Ureter (tissue), 1 donor: ENCODE results near the gene FCSK. TPM values are rescaled to one million over a fixed set of nuclear protein-coding genes. Genes with fewer than 3 reads are reported as not detected.

ENCODE experiments used
- DNase-seq: peaks from one replicate; pipeline ENCODE4 v3.0.0-alpha.2; 2020; ENCODE audit warnings: low spot score
- total RNA-seq: library from RNA; stranded (reverse); gene quantifications from one replicate; pipeline ENCODE4 v1.2.4, GENCODE V29; 2023
- donor health status: DM: yes; HTN: yes; CAD: no.

FCSK gene
- total RNA-seq, 1 donor from 2014 or later, result 29.7 TPM

DNA sequence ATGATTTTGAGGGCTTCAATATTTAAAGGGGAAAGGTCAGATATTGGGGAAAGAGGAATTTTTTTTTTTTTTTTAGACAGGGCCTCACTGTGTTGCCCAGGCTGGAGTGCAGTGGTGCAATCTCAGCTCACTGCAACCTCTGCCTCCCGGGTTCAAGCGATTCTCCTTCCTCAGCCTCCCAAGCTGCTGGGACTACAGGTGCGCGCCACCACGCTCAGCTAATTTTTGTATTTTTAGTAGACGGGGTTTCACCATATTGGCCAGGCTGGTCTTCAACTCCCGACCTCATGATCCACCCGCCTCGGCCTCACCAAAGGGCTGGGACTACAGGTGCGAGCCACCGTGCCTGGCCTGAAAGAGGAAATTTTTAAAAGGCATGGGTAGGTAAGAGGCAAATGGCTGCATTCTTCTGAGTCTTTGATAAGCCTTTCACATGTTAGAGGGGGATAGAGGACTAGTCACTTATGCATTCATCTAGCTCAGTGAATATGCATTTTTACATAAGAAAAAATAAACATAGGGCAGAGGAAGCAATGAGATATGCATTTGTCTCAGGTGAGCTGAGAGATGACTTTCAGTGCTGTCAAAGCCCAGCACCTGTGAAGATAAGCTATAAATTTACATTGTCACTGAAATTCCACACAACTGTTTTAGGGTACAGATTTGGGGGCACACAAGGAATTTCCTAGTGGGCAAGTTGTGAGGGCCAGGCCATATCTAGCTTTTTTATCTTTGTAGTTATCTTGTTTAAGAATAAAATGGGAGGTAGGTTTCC is 1.1 kb upstream of the FCSK start:
- no peak for DNase-seq

DNA sequence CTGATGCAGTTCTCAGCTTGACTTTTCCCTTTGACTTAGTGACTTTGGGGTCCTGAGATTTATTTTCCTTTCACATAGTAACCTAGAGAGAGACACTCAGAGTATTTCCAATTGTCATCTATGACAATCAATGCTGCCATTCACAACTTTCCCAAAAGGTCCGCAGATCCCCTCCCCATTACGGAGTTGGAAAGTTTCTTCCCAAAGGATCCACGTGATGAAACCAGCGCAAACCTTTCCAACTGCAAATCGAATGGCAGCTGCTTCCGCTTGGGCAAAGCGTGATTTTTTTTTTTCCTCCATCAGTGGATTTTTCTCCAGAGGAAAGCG is 538 bp upstream of the FCSK start:
- no peak for DNase-seq

DNA sequence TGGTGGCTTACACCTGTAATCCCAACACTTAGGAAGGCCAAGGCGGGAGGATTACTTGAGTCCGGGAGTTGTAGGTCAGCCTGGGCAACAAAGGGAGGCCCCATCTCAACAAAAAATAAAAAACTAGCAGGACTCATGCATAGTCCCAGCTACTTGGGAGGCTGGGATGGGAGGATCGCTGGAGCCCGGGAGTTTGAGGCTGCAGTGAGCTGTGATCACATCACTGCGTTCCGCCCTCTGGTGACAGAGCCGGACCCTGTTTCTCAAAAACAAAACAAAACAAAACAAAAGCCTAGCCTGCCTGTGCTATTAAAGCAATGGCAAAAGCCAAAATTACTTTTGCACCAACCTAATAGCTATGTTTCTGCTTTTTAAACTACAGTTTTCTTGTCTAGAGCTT is 1.5 kb downstream of the FCSK start:
- no peak for DNase-seq

DNA sequence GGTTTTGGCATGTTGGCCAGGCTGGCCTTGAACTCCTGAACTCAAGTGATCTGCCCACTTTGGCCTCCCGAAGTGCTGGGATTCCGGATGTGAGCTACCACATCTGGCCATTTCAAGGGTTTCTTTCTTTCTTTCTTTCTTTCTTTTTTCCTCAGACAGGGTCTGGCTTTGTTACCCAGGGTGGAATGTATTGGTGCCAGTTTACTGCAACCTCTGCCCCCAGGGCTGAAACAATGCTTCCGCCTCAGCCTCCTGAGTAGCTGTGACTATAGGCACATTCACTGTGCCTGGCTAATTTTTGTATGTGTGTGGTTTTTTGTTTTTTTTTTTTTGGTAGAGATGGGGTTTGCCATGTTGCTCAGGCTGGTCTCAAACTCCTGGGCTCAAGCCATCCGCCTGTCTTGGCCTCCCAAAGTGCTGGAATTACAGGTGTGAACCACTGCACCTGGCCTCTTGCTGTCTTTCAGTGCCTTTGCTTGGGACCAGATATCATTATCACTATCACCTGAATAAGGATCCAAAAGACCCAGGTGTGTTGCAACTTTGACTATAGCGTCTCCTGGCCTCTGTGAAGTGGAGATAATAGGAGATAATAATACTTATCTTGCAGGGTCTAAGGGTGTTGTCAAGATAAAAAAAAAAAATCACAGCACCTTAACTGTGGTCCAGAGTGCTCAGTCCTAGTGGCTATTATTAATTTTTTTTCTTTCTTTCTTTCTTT is 3.2 kb downstream of the FCSK start:
- DNase-seq, result no peak

DNA sequence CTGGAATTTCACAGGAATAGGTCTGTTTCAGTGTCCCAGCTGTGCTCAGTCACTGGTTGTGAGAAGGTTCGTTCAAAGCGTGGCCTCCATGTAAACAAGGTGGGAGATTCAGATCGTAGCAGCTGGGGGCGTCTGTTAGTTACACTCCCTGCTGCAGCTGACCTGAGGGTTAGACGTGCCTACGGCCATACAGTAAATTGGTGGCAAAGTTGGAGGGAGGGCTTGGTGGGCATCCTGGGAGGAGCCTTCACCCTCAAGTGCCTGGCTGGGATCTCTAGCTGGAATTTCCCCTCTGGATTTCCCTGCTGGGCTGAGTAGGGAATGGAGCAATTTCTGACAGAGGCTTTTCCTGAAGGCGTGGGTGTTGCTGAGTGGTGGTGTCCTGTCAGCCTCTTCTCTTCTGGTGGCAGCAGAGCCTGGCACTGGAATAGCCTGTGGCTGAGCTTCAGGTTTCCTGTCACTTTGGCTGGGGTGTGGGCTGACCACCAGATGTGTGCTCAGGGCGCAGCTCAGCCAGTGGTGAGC is 6.4 kb downstream of the FCSK start:
- DNase-seq, result no peak

DNA sequence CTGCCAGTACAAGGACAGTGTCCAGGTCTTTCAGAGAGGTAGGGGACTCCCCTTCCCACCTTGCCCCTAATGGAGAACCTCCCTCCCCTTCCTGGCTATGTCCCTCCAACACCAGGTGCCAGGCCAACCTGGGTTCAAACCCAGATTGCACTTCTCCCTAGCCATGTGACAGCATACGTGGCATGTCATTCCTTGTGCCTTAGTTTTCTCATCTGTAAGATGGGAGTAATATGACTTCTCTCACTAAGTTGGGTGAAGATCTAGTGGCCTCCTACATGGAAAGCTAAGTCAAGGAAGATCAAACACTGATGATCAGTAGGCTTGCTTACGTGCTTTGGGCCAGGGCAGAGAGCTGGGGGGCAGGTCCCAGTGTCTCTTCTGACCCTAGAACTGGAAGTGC is 8.8 kb downstream of the FCSK start:
- DNase-seq, result no peak

DNA sequence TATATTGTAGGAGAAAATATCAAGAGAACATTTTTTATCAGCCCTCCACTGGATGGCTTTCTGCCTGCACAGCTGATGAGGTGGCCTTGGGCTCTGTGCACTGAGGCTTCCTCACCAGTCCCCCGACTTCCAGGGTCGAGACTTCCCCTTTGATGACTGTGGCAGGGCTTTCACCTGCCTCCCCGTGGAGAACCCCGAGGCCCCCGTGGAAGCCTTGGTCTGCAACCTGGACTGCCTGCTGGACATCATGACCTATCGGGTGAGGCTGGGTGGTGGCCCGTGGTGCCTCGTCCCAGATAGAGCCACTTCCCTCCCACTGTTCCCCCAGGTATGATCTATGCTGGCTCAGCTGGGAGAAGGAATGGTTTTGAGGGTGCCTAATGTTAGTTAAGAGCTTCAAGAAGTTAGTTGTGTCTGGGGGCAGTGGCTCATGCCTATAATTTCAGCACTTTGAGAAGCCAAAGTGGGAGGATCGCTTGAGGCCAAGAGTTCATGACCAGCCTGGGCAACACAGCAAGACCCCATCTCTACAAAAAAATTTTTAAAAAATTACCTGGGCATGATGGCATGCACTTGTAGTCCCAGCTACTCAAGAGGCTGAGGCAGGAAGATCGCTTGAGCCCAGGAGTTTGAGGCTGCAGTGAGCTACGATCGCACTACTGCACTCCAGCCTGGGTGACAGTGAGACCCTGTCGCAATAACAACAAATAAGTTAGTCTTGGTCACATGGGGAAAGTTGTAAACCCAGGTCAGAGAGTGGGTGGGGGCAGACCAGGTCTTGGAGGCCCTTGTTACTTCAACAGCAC is 11.8 kb downstream of the FCSK start:
- no peak for DNase-seq

DNA sequence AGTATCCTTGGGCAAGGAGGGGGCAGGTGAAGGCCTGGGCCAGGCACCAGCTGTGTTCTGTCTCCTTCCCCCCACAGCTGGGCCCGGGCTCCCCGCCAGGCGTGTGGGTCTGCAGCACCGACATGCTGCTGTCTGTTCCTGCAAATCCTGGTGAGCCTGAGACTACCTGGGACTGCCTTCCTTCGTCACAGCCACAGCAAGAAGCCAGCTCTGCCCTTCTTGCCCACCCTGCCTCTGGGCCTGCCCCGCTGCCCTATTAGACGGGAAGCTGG is 12.3 kb downstream of the FCSK start:
- no peak for DNase-seq

DNA sequence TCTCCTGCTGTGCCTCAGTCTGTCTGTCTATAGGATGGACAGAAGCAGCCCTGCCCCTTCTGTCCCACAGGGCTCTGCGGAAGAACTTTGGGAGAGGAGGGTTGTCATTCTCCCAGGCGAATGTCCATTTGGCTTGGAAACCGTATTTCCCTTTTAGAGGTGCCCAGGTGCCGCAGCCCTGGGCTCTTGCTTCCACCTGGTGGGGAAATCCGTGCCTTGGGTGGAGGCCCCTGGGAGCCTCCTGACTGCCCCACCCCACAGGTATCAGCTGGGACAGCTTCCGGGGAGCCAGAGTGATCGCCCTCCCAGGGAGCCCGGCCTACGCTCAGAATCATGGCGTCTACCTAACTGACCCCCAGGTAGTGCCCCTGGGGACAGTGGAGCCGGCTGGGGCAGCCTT is 12.7 kb downstream of the FCSK start:
- no peak for DNase-seq

DNA sequence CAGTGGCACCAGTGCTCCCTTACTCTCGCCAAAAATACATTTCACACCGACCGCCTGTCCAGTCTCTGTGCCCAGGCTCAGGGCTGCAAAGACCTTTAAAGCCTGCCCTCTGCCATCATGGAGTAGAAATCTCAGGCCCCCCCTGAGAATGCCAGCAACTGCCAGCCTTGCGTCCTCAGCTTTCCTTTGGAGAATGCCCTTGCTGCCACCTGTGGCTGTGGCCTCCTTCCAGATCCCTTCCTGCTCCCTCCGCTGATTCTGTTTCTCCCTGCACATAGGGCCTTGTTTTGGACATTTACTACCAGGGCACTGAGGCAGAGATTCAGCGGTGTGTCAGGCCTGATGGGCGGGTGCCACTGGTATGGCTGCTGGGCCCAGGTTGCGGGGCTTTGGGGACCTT is 13.2 kb downstream of the FCSK start:
- no peak for DNase-seq

DNA sequence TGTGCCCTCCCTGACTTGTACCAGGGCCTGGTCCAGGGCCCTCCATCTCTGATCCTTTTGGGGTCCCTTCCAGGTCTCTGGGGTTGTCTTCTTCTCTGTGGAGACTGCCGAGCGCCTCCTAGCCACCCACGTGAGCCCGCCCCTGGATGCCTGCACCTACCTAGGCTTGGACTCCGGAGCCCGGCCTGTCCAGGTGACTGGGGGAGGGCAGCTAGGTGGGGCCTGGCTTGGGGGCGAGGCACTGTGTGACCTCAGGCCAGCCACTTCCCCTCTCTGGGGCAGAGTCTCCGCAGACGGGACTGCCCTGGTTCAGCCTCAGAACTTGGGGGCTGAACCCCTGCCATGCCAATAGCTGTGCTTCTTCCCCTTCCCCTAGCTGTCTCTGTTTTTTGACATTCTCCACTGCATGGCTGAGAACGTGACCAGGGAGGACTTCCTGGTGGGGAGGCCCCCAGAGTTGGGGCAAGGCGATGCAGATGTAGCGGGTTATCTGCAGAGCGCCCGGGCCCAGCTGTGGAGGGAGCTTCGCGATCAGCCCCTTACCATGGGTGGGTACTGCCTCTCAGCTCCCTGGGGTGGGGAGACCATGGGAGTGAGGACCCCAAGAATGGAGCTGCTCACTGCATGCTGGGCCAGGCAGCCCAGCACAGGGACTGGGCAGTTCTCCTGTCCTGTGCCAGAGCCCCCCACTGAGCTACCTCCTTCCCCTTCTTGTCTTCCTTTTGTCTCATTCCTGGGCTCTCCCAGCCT is 14.6 kb downstream of the FCSK start:
- no peak for DNase-seq

DNA sequence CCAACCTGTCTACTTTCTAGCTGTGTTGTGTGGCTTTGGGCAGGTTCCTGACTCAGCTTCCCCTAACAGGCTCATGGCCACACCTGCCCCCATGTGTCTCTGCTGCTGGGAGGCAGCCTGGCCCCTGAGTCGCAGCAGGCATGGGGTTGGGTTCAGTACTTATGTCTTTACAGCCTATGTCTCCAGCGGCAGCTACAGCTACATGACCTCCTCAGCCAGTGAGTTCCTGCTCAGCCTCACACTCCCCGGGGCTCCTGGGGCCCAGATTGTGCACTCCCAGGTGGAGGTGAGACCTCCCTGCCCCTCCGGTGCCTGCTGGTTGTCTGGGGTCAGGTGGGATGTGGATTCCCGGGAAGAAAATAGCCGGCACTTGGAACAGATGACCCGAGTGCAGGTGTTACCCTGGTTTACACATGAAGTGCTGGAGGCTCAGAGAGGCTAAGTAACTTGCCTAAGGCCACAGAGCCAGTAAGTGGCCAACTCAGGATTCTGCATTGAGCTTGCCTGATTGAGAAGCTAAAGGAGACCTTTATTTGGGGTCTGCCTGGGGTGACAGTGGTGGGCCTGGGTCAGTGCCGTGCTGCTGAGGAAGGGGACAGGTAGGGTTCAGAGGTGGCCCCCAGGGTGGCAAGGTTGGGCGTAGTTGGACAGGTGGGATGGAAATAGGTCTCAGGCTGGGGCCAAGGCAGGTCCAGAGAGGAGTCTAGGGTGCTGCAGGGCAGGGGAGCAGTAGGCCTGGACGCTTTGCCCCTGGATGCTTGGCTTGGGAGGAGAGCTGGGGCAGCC is 15.9 kb downstream of the FCSK start:
- no peak for DNase-seq

DNA sequence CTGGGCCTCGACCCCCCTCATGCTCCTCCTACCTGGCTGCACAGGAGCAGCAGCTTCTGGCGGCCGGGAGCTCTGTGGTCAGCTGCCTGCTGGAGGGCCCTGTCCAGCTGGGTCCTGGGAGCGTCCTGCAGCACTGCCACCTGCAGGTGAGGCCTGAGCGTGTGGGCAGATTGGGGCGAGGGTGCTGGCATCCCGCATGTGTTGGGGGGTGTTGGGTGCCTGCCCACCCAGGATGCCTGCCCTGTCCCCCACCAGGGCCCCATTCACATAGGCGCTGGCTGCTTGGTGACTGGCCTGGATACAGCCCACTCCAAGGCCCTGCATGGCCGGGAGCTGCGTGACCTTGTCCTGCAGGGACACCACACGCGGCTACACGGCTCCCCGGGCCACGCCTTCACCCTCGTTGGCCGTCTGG is 16.5 kb downstream of the FCSK start:
- DNase-seq, result no peak

DNA sequence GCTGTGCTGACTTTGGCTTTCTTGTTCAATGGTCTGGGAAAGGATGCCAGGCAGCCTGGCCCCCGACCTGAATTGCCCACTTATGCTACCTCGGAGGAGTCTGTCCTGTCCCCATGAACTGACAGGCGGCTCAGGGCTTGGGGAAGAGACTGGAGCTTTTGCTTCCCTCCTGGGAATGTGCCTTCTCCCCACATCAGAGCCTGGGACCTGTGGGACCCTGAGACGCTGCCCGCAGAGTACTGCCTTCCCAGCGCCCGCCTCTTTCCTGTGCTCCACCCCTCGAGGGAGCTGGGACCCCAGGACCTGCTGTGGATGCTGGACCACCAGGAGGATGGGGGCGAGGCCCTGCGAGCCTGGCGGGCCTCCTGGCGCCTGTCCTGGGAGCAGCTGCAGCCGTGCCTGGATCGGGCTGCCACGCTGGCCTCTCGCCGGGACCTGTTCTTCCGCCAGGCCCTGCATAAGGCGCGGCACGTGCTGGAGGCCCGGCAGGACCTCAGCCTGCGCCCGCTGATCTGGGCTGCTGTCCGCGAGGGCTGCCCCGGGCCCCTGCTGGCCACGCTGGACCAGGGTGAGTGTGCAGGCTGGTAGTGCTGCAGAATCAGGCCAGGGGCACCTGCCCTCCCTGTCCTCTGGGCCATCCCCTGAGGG is 18.5 kb downstream of the FCSK start:
- no peak for DNase-seq

DNA sequence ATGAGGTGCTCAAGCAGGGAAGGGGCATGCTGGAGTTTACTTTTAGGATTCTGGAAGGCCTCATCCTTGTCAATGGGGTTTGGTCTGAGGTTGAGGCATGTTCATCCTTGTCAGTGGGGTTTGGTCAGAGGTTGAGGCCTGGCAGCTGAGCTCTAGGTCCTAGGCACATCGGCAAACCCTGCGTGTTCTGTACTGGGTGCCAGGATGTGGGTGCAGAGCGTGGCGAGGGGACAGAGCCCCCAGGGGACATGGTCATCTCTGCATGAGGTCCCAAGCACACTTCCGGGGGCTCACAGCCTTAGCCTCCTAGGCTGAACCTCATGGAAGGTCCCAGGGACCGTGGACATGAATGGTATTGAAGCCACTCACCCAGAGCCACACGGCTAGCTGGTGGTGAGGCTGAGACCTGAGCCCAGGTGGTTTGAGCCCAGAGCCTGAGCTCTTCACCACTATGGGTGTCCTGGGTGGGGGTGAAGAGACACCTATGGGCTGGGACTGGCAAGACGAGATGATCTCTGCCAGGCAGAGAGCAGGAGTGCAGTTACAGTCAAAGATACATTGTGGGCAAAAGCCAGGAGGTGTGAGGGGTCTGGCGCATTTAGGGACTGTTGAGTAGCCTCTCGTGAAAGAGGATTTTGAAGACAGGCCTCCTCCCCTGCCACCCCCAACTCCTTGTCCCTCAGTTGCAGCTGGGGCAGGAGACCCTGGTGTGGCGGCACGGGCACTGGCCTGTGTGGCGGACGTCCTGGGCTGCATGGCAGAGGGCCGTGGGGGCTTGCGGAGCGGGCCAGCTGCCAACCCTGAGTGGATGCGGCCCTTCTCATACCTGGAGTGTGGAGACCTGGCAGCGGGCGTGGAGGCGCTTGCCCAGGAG is 19.3 kb downstream of the FCSK start:
- no peak for DNase-seq

DNA sequence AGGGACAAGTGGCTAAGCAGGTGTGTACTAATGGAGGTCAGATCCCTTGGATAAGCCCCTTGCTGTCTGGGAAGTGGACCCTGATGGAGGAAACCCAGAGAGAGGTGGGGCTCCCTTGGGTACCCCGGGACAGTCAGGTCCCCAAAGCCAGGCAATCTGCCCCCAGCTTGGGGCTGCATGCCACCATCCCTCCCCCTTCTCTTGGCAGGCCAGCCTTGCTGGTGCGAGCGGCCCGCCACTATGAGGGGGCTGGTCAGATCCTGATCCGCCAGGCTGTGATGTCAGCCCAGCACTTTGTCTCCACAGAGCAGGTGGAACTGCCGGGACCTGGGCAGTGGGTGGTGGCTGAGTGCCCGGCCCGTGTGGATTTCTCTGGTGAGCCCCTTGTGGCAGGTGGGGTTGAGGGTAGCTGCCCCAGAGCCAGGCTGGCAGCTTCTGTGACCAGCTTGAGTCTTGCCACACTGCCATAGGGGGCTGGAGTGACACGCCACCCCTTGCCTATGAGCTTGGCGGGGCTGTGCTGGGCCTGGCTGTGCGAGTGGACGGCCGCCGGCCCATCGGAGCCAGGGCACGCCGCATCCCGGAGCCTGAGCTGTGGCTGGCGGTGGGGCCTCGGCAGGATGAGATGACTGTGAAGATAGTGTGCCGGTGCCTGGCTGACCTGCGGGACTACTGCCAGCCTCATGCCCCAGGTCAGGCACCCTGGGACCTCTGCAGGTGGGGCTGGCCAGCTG is 20.1 kb downstream of the FCSK start:
- DNase-seq, result no peak

DNA sequence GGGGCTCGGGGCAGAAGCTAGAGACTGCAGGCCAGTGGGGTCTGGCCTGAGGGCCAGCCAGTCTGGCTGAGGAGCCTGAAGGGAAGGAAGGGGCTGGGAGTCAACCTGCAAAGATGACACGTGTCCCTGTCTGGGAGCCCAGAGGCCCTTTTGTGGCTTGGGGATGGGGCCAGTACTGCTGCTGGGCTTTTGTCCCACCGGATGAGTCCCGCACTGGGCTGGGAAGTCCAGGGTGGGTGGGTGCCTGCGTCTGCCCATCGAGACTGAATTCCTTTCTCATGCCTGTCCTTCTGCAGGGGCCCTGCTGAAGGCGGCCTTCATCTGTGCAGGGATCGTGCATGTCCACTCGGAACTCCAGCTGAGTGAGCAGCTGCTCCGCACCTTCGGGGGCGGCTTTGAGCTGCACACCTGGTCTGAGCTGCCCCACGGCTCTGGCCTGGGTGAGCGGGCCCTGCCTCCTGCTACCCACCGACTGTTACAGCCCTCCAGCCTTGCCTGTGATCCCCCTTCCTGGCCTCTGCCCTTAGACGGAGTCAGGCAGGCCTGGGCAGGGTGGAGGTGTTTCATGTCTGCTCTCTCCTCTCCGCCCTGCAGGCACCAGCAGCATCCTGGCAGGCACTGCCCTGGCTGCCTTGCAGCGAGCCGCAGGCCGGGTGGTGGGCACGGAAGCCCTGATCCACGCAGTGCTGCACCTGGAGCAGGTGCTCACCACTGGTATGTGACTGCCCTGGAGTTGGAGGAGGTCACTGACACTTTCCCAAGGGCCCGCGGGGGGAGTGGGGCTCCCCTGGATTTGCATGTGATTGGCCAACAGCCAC is 20.9 kb downstream of the FCSK start:
- DNase-seq, result no peak
